Stimulated activated CD4-positive, alpha-beta T cell treated with anti-CD3 and anti-CD28 coated beads, Interleukin-12 subunit alpha, Interleukin-12 subunit beta, amount 100 ng/mL, for 48 hours (primary cell): Measurements from ENCODE around the gene CDH11.

ENCODE experiments used
- DNase-seq, 3 donors: peaks; one replicate each; pipeline ENCODE4 v3.0.0-alpha.2; 2020; ENCODE audit warnings: low read depth in 2 of 3, low spot score in 1 of 3

CDH11 gene

DNA sequence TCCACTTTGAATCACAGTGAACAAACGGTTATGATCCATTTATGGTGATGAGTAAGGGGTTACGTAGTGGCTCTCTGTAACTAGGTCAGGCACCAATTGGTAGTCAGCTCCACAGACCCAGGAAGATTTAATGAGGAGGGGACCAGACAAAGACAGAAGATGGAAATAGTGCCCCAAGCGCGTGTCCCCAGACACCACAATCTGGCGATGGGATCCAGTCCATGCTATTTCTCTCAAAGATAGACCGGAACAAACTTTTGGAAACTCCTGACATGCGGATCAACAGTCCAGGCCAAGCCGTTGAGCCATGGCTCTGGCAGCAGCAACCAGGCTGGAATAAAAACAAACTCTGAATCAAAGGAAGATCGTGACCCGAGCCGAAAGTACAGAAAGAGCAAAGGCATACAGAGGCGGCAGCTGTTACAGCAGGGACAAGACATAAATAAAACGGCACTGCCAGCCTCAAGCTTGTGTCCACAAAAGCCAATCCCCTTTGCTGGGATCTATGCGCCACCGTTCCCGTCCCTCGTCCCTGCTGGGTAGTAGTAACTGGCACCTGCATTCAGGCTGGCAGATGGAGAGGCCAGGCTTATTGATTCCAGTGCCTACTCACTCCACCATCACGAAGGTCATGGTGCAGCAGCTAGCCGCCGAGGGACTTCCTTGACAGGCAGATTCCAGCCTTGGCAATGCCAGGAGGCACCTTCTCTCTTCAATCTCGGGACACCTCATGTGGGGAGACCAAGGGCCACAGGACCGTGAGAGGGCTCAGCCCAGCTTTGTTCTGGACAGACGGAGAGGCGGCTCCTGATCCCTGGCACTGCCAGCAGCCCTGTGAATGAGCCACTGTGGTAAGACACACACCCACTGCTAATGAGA lies 50.2 kb downstream of the CDH11 start:
- no peak for DNase-seq

DNA sequence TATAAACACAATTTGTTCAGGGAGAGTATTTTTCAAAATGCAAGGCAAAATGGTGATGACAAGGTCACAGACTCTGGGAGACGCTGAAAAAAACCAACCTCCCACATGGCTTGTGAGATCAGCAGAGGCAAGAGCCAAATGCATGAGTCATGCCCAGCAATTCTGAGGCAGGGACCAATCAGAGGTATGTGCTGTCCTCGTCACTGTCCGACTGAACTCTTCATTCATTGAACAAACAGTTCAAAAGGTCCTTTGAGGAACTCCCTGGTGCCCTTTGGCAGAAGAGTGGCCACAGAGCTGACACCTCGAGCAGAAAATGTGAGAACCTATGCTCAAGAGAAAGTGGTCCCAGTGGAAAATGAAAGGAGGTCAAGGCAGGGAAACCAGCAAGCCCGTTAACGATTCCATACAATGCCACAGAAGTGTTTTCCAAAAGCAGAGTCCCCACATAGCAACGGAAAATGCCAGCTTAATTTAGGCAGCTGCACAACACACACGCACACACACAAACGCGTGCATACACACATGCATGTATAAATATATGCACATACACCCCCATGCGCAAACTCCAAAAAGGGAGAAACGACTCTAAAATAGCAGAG lies 50.9 kb downstream of the CDH11 start:
- DNase-seq = no peak

DNA sequence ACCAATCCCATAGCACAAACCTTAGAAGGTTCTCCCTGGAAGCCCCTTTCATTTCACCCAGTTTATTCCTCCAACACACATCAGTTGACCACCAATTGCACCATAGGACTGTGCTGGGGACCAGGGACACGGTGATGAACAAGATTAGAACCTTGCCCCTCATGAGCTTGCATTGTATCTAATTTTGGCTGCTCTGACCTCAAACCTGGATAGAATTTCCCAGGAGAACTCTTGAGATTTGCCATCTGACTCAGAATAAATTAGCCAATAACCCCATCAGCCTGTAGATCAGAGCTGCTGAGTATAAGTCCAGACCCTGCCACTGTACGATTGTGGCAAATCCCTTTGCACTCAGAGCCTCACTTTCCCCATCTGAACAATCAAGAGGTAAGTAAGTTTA lies 52.1 kb downstream of the CDH11 start:
- DNase-seq = no peak

DNA sequence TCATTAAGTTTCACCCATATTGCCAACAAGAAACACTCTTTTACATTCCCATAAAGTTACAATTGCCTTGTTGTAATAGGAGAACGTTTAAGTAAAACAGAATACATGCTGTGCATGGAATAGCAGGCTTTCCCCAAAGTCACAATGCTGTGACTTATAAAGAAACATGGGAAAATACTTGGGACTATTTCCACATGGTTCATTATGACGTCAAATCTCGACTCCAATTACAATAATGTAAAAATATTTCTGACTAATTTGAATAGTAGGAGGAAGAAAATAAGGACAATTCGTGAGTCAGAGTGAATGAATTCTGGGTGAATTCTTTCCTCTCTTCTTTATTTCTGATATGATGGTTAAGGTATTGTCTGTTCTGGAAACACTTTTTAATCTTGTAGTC lies 52.8 kb downstream of the CDH11 start:
- DNase-seq = no peak

DNA sequence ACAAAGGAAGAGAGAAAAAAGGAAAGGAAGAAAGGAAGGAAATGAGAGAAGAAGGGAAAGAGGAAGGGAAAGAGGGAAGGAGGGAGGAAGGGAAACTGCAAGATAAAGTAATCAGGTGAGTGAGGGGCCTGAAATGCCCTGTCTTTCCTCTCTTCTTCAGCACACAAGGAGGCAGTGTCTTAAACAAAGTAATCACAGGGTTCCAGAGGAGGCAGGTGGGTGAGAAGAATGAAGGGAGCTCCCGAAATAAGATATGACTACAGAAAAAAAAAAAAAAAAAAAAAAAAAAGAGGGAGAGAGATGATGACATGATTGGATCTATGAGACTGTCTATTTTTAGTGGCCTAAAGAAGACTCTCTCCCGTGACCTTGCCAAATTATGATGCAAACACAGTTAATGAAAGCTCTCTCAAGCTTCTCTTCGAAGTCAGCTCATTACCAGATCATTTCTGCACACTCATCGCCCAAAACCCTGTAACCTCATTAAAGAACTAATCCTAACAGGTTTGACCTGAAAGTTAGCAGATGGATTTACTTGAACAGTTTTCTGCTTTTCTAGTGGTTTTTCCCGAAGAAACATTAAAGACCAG lies 53.6 kb downstream of the CDH11 start:
- DNase-seq = no peak

DNA sequence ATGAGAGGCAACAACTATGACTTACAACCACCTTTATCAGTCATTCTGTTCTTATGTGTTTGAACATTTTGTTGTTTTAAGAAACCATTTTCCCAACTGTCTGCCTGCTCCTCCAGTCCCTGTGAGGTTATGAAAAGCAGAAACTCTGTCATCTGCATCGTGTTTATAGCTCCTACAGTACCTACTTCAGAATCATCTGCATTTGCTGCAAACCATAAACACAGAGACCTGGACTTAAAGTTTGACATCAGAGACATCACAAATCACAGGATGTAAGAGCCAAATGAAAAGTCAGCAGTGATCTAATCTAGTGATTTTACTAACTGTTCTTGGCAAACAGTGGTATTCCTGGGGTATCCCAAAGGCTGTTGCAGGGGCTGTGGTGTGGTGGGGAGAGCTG lies 55.2 kb downstream of the CDH11 start:
- DNase-seq = no peak

DNA sequence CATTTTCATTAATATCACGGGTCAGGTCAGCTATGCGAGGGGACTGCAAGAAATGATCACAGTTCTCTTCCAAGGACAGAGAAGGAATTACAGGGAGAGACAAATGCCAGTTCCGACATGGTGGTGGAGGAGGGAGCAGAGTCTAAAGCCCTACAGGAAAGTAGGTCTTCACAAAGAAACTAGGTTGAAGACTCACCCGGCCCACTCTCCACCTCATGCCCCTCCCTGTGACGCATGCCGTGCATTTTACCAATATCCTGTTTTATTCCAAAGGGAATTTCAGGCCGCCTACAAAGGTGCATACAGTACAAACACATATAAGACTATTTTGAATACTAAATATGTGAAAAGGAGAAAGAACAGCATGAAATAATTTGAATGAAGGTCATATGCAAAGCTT lies 56.8 kb downstream of the CDH11 start:
- DNase-seq = no peak

DNA sequence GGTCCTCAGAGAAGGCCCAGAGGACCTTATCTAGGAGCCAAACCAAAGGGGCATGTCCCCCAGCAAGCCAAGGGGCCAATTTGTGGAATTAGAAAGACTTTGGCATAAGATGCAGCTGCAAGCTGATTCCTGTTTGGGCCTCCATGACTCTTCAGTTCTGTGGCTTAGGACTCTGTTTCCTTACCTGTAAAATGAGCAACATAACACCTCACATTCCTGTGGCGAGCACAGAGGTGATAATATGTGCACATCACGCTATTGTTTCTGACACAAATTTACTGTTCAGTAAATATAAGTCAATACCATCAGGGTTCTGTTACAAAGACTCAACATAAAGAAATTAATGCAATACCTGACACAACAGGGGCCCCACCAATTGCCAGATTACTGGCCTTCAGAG lies 57.7 kb downstream of the CDH11 start:
- DNase-seq = no peak

DNA sequence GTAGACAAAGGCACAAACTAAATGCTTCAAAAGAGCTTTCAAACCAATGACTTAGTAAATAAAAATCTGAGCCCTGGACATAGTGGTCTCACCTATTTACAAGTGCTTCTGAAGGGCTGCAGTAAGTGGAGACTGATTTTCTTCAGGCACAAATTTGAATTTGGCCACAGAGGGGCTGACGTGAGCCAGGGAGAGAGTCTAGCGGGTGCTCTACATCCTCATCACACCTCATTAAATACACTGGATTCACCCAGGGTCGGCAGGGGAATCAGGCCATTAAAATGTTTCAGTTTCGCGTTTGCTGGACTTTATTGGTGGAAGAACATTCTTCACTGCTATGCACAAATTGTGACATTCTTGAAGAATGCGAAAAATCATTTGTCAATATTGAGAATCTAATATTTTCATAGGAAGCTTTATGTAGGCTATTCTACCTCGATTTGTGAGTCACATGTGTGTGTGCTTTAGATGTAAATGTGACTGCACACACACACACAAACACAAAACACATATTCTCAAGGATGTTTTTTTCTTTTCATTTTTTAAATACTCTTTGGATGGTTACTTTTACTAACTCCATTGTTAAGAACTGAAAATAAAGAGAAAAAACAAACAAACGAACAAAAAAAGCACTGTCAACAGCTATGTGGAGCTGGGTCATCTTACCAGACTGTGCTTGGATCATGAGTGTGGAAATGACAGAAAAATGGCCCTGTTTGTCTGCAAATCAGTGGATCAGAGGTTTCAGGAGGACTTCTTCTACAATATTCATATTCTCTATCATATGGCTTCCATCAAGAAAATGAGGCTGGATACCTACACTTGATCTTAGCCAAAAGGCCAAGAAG lies 58.9 kb downstream of the CDH11 start:
- no peak for DNase-seq

DNA sequence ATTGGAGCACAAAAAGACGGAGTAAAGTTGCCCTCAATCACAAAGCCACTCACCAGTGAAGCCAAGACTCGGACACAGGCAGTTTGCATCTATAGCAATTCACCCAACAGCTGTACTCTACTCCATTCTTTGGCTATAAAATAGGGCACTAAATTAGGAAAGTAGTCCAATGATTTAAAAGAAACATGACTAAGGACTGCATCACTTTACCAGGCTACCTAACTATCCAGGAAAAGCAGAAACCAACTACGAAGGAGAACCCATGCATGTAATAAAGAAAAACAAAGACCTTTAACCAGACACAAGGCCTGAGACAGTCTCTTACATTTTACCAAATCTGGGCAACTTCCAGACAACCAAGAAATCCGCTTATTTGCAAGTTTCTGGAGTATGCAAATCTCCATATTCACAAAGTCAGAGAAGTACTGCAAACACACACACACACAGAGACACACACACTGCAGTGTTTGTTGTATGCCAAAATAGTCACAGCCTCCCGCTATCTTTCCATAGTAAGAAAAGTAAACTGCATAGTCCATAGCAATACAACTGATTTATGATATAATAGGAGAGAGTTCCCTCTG lies 59.8 kb downstream of the CDH11 start:
- DNase-seq = no peak

DNA sequence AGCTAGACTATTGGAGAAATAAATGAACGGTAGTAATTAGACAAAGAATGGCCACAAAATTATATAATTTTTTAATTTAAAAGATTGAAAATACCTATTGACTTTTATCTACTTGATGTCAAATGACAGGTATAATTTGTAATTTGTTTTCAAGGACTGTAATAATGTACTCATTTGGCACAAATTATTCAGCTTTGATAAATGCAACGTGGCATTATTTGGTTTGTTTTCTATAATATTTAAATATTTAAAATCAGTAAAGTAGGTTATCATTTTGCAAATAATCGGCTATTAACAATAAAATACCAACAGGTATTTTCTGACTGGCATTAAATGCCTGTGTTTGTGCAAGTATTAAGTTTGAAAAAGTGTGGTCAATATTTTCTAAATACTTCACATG lies 60.6 kb downstream of the CDH11 start:
- no peak for DNase-seq

DNA sequence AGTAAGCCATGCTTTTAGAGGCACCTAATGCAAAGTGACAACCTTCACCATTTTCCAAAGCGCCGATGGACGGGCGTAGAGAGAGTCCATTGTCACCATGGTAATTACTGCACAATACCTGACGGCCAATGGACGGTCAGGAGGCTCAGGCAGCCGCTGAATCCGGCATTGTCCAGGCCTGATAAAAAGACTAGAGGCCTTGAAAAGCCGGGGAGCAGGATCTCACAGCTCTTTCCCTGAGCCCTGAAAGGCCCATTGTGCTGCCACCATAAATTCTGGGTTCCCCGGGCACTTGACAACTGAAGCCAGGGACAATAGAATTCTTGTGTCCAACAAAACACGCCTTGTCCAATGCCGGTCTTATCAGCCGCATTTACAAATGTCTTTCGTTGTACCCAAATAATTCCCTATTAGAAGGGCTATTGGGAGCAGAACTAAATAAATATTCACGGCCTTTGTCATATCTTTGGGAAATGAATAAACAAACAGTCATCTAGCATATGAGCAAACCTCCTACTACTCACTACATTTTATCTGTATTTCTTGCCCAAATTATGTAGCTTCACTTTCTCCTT lies 62.4 kb downstream of the CDH11 start:
- no peak for DNase-seq

DNA sequence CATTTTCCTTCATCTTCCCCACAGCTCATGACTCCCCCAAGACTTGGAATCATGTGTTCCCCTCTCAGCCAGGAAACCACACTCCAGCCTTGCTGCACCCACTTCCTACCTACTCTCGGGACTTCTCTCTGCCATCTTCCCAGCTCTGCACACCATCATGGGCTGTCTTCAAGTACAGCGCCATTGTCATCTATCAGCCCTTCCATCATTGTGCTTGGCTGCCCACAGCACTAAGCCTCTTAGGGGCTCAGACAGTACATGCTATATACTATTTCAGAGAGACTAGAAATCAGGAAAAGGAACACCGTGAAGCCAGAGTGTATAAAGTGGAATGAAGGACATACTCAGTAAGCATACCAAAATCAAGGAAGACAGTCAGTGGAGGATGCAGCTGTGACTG lies 64.7 kb downstream of the CDH11 start:
- no peak for DNase-seq

DNA sequence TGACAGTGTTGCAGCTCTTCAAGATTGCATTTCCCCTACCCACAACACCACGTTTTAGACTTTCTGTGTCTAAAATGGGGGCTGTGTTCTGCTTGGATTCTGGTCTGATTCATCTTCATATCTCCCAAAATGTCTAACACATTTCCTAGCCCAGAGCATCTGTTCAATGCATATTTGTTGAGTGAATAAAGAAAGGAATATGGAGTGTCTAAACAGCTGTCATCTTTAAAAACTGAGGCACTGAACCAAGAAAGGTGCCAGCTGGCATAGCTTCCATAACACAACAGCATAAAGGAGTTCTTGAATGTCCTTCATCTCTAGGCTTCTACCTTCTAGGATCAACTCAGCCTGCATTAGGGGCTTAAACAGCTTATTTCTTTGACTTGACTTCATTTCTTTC lies 67.4 kb downstream of the CDH11 start:
- no peak for DNase-seq

DNA sequence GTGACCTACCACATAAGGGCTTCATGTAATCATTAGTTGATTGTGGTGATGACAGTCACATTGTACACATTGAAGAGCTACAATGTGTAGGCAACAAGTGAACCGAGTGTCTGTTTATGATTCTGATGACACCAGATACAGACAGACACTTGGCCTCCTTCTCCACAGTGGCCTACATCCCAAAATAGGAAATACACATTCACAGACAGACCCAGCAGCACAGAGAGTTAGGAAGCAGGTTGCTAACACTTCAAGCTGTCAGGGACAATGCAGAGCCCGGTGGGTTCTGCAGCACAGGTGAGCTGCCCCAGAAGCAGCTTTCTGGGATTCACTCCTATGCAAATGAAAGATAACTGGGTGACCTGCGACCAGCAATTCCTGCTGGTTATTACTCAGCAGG lies 72.2 kb downstream of the CDH11 start:
- no peak for DNase-seq

DNA sequence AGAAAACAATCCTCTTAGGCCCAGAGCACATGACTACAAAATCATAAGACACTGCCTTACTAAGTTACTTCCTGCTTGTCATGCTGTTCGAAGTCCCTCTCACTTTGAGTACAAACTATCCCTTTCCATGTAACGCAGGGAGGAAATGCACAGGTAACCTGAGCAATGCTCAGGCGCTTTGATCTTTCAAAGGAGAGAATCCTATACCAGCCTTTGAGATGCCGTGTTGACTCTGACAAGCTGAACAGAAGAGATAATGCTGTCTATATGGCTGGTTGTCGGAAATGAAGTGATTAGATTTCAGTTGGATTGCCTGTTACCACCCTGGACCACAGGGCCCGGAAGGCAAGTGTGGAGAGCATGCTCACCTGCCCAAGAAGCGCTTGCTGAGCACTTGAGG lies 75.9 kb downstream of the CDH11 start:
- no peak for DNase-seq

DNA sequence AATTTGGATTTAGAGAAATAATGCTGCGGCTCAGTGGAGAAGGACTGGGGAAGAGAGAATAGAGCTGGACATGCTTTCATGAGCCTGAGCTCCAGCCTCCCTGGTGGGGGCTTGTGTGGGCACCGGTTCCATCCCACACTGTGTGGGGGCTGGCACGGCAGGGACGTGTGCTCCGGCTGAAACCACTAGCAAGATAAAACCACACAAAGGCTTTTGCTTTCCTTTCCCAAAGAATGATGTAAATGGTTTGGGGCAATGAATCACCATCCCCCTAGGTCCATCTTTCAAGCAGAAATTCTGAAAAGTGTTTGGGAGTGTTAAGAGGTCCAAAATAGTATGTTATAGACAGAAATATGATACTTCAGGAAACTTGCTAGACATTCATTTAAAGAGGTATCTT lies 77.0 kb downstream of the CDH11 start:
- DNase-seq = no peak

DNA sequence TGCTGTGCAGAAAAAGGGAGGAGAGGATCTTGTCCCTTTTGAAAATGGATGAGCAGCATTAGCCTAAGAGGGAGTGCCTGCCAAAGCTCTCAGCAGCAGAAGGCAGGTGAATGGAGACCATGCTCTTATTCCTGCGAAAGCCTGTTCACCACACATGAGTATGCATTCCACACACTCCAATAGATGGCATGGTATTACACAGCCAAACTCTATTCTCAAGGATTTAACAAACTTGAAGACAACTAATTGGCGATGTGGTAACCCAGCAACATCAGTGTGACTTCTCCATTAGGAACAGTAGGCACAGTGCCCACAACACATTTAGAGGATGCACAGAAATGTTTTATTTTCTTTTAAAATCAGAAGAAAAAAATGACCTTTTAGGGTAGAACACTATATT lies 77.8 kb downstream of the CDH11 start:
- no peak for DNase-seq

DNA sequence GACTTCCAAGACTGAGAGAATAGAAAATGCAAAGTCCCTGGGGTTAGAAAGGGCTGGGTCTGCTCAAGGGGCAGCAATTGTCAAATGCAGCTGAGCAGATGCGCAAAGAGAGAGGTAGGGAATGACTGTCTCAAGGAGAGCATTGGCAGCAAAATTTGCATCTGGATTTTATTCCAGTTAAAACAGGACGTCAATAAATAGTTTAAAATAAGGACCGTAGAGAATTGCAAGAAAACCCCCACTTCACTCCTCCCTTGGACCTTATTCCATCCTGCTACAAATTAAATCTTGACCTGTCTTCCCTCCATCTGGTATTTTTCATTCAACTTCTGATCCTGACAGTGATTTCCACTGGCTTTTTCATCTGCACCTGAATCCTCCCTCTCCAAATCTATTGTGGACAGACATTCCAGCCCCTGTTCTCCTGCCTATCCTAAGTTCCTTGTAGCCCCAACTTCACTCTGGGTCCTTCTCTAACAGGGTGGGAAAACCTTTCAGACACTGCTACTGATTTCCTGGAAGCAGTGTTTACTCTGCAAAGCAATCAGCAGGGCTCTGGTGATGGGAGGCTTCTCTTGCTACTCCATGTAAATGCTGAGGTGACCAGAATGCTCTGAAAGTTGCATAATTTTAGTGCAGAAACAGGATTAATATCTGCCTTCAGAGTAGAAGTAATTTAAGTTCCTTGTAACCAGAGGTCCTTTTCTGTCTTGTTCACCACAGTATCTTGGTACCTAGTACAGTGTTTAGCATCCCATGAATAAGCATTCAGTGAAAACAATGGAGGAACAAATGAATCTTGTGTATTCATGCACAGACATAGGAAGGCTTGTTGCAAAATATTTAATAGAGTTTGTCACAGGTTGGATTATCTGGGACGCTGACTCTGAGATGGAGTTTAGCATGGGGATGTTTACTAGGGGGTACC lies 79.2 kb downstream of the CDH11 start:
- DNase-seq = no peak

DNA sequence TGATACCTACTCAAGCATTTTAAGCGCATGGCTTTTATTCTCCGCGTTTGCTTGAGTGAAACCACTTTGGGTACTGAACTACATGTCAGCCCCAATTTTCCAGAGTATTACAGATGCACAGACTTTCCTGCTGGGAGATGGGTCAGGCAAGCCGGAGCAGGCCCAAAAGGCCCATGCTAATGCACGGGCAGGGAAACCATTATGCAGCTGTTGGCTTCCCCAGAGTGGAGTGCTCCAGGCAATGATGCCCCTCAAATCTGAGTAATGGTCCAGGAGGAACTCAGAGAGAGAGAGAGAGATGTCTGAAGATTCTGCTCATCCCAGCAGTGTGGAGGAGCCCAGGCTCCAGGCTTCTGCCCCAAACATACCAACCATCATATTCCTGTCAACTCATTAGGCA lies 80.2 kb downstream of the CDH11 start:
- DNase-seq = no peak
